WTC11 (cell line): ENCODE results near the gene ADI1.

Experiments used
- ATF2 ChIP-seq: sonication (generic); formaldehyde crosslinking; IDR thresholded peaks from 2 replicates; pipeline ENCODE4 v1.8.1; 2022; ENCODE audit warnings: low read depth, missing genetic modification reagents, borderline replicate concordance
- CBFB ChIP-seq: sonication (generic); formaldehyde crosslinking; IDR thresholded peaks from 2 replicates; pipeline ENCODE4 v1.8.1; 2022; ENCODE audit warnings: mild to moderate bottlenecking, low read depth, missing genetic modification reagents
- CDX4 ChIP-seq: fragments of 250-450 bp; sonication (Bioruptor Pico); IDR thresholded peaks from 2 replicates; pipeline ENCODE4 v1.9.0; 2021; ENCODE audit warnings: moderate library complexity, mild to moderate bottlenecking, inconsistent platforms, borderline replicate concordance
- CTCF ChIP-seq: fragments of 200-600 bp; IDR thresholded peaks from 2 replicates; pipeline ENCODE4 v1.8.0; 2022; ENCODE audit warnings: antibody characterized with exemption
- ESRRA ChIP-seq: sonication (generic); formaldehyde crosslinking; IDR thresholded peaks from 2 replicates; pipeline ENCODE4 v1.8.1; 2022; ENCODE audit warnings: mild to moderate bottlenecking, missing genetic modification reagents, borderline replicate concordance
- FOXK1 ChIP-seq: sonication (generic); formaldehyde crosslinking; IDR thresholded peaks from 2 replicates; pipeline ENCODE4 v1.8.0; 2022; ENCODE audit warnings: mild to moderate bottlenecking, moderate library complexity, missing genetic modification reagents
- GRHL2 ChIP-seq: fragments of 250-450 bp; sonication (Bioruptor Pico); IDR thresholded peaks from 2 replicates; pipeline ENCODE4 v1.8.0; 2022; ENCODE audit warnings: mild to moderate bottlenecking, moderate library complexity; ENCODE audit not compliant: insufficient replicate concordance, severe bottlenecking
- JUN ChIP-seq: sonication (generic); formaldehyde crosslinking; IDR thresholded peaks from 2 replicates; pipeline ENCODE4 v1.8.0; 2023; ENCODE audit warnings: mild to moderate bottlenecking, missing genetic modification reagents
- KAT7 ChIP-seq: sonication (generic); formaldehyde crosslinking; IDR thresholded peaks from 2 replicates; pipeline ENCODE4 v1.8.1; 2023; ENCODE audit warnings: missing genetic modification reagents, mild to moderate bottlenecking, borderline replicate concordance
- SP1 ChIP-seq: sonication (generic); formaldehyde crosslinking; conservative IDR thresholded peaks from 2 replicates; pipeline ENCODE4 v1.8.1; 2022; ENCODE audit warnings: missing genetic modification reagents

- TF ChIP-seq KAT7 (CRISPR knock-in tag) = no peak
- no peak for TF ChIP-seq CTCF
- no peak for TF ChIP-seq CBFB (CRISPR knock-in tag)
- no peak for TF ChIP-seq GRHL2 (CRISPR knock-in tag)
- no peak for TF ChIP-seq SP1 (CRISPR knock-in tag)
- TF ChIP-seq ESRRA (CRISPR knock-in tag) = no peak
- no peak for TF ChIP-seq CDX4 (CRISPR knock-in tag)
- no peak for TF ChIP-seq FOXK1 (CRISPR knock-in tag)
- TF ChIP-seq ATF2 (CRISPR knock-in tag) = no peak
- TF ChIP-seq JUN (CRISPR knock-in tag) = no peak
Measured at GRCh38 chr2:3503483-3503882, 15.8 kb downstream of the ADI1 start.
